K562 (cell line): ENCODE measurements around the gene PPIF. TPM values are rescaled to one million over a fixed set of nuclear protein-coding genes. Genes with fewer than 3 reads are reported as not detected.

Experiments
- ATAC-seq: fragments of 200-7000 bp; cut with Tn5 transposase; 3 replicates; pipeline ENCODE4 v1.9.1; 2020; ENCODE audit warnings: moderate library complexity
- BruUV-seq: library from RNA; stranded (reverse); fragments of 400-500 nt; replicated peaks from 2 replicates; lab custom pipeline; 2021; lab: Mats Ljungman, UMichigan
- CTCF ChIA-PET: fragments of 300-600 bp; formaldehyde crosslinking; extraction: SDS; loops from one replicate; lab custom pipeline; 2021; ENCODE audit warnings: low intra/inter-chr PET ratio; lab: Yijun Ruan, JAX
- POLR2A ChIA-PET: fragments of 300-600, 350-650 bp; sonication (Branson Sonifier 250); formaldehyde crosslinking; extraction: SDS; loops from one replicate; lab custom pipeline; 2021; ENCODE audit warnings: antibody characterized with exemption, inconsistent platforms; lab: Yijun Ruan, JAX
- DNase-seq, 4 experiments: peaks; one replicate each; pipeline versions ENCODE4 v3.0.0 to v3.0.0-alpha.2; 2011 to 2018; ENCODE audit warnings: low spot score in 3 of 4, mixed read lengths in 3 of 4; ENCODE audit errors: extremely low read depth in 1 of 4
- FAIRE-seq: peaks from 2 replicates; lab custom pipeline; 2011; peaks lifted over from hg19 to GRCh38; lab: Jason Lieb, UNC
- H2AFZ ChIP-seq: 2 replicates; pipeline ENCODE4 v1.6.0; 2011; ENCODE audit warnings: low read depth, low read length, control low read depth, inconsistent platforms
- H3K27ac ChIP-seq: fragments of 200-600 bp; 3 replicates; pipeline ENCODE4 v1.8.0; 2011; ENCODE audit warnings: low read depth, mild to moderate bottlenecking, control low read depth, inconsistent platforms, low read length, moderate library complexity, mixed read lengths; ENCODE audit errors: extremely low read depth
- H3K27me3 ChIP-seq, 2 experiments: fragments of 300-600 bp in 1 of 2; 2 replicates in 1 of 2; 3 replicates in 1 of 2; pipeline versions ENCODE4 v1.6.0 to v1.8.0; 2011; ENCODE audit warnings: inconsistent platforms in 2 of 2, low read length in 2 of 2, mild to moderate bottlenecking in 1 of 2, mixed read lengths in 1 of 2, moderate library complexity in 1 of 2; ENCODE audit not compliant: control insufficient read depth in 2 of 2, insufficient read depth in 2 of 2
- H3K36me3 ChIP-seq: fragments of 300-600 bp; 3 replicates; pipeline ENCODE4 v1.8.0; 2011; ENCODE audit warnings: mild to moderate bottlenecking, low read length, inconsistent platforms; ENCODE audit not compliant: control insufficient read depth, insufficient read depth
- H3K4me1 ChIP-seq, 2 experiments: fragments of 200-600 bp in 1 of 2; replicated peaks in 1 of 2; 2 replicates in 1 of 2; 3 replicates in 1 of 2; pipeline versions ENCODE4 v1.5.1 to v1.8.0; 2011; ENCODE audit warnings: inconsistent platforms in 2 of 2, low read length in 2 of 2, mild to moderate bottlenecking in 1 of 2, mixed read lengths in 1 of 2, moderate library complexity in 1 of 2; ENCODE audit not compliant: control insufficient read depth in 2 of 2, insufficient read depth in 2 of 2
- H3K4me2 ChIP-seq: 2 replicates; pipeline ENCODE4 v1.6.1; 2011; ENCODE audit warnings: low read length, control low read depth, inconsistent platforms, mixed read lengths; ENCODE audit not compliant: insufficient read depth
- H3K4me3 ChIP-seq: fragments of 200-600 bp; sonication (generic), shearing (Covaris generic); 2 replicates; pipeline ENCODE4 v1.5.1; 2016; ENCODE audit warnings: control low read depth, inconsistent platforms
- H3K79me2 ChIP-seq: fragments of 200-600 bp; 3 replicates; pipeline ENCODE4 v1.8.0; 2011; ENCODE audit warnings: low read length, inconsistent platforms; ENCODE audit not compliant: control insufficient read depth, insufficient read depth
- H3K9ac ChIP-seq, 2 experiments: 2 replicates each; pipeline versions ENCODE4 v1.6.0 to v1.6.1; 2011; ENCODE audit warnings: low read depth in 2 of 2, low read length in 2 of 2, control low read depth in 1 of 2, inconsistent platforms in 1 of 2, mild to moderate bottlenecking in 1 of 2, mixed read lengths in 1 of 2; ENCODE audit not compliant: insufficient read depth in 1 of 2
- H3K9me1 ChIP-seq: one replicate; pipeline ENCODE4 v1.6.0; 2011; ENCODE audit warnings: inconsistent platforms, mild to moderate bottlenecking, low read length, moderate library complexity; ENCODE audit not compliant: control insufficient read depth, insufficient read depth
- H3K9me3 ChIP-seq: replicated peaks from 2 replicates; pipeline ENCODE4 v1.5.1; 2011; ENCODE audit warnings: low read depth, low read length, inconsistent platforms; ENCODE audit not compliant: control insufficient read depth, insufficient read depth
- H4K20me1 ChIP-seq: replicated peaks from 2 replicates; pipeline ENCODE4 v1.6.1; 2011; ENCODE audit warnings: low read length, inconsistent platforms, mixed read lengths; ENCODE audit not compliant: control insufficient read depth, insufficient read depth
- DDX20 ChIP-seq: fragments of 450-650 bp; IDR thresholded peaks from 2 replicates; pipeline ENCODE4 v1.6.1; 2016; ENCODE audit warnings: missing genetic modification characterization, low read depth, mild to moderate bottlenecking, missing compliant biosample characterization, moderate library complexity
- KDM4B ChIP-seq, 2 experiments: fragments of 450-650 bp in 1 of 2; sonication (generic) in 1 of 2; IDR thresholded peaks; 2 replicates each; pipeline ENCODE4 v1.6.1; 2016 to 2017; ENCODE audit warnings: borderline replicate concordance in 2 of 2, antibody characterized with exemption in 1 of 2, low read depth in 1 of 2, mild to moderate bottlenecking in 1 of 2
- KHSRP ChIP-seq: fragments of 450-650 bp; IDR thresholded peaks from 2 replicates; pipeline ENCODE4 v1.6.1; 2017
- NCOA4 ChIP-seq: fragments of 450-650 bp; IDR thresholded peaks from 2 replicates; pipeline ENCODE4 v1.6.1; 2018; ENCODE audit warnings: mild to moderate bottlenecking; ENCODE audit not compliant: partially characterized antibody
- PRPF4 ChIP-seq: fragments of 200-400 bp; formaldehyde crosslinking; IDR thresholded peaks from one replicate; pipeline ENCODE4 v1.6.1; 2017; ENCODE audit warnings: low read length, low read depth, mild to moderate bottlenecking; ENCODE audit not compliant: insufficient read depth, poor library complexity, severe bottlenecking
- PTRF ChIP-seq: fragments of 450-650 bp; IDR thresholded peaks from 2 replicates; pipeline ENCODE4 v1.6.1; 2016; ENCODE audit warnings: mild to moderate bottlenecking, missing genetic modification characterization, missing compliant biosample characterization
- TEAD4 ChIP-seq, 2 experiments: sonication (generic) in 1 of 2; formaldehyde crosslinking in 1 of 2; IDR thresholded peaks; 2 replicates each; pipeline versions ENCODE4 v1.6.1 to v1.8.0; 2012 to 2022; ENCODE audit warnings: borderline replicate concordance in 1 of 2, inconsistent platforms in 1 of 2, low read length in 1 of 2, mild to moderate bottlenecking in 1 of 2, missing genetic modification reagents in 1 of 2
- WGBS: fragments of 100-300 bp; shearing (Covaris generic); methylation state at CpG from one replicate; pipeline ENCODE4 v1.1.6; 2016; ENCODE audit warnings: low coverage, mixed read lengths; ENCODE audit not compliant: insufficient coverage; ENCODE audit errors: missing lambda C conversion rate; 5-methylcytosine and 5-hydroxymethylcytosine counted together
- in situ Hi-C: fragments of 300-500 bp; cut with MboI; formaldehyde crosslinking; loops from 4 replicates; pipeline ENCODE4 v1.15.0; 2018; ENCODE audit warnings: inconsistent platforms, mixed read lengths
- intact Hi-C: fragments of 100-400 bp; cut with micrococcal nuclease; formaldehyde crosslinking; loops from 2 replicates; pipeline ENCODE4 v1.14.2; 2022
- polyA plus RNA-seq, 8 experiments: library from polyadenylated mRNA; depleted of rRNA in 4 of 8; stranded (reverse) in 5 of 8; unstranded in 3 of 8; fragments of >200 nt; fragmentation: Nextera tagmentation in 2 of 8; fragmentation: Illumina TruSeq in 1 of 8; extraction: Ambion mirVana in 2 of 8; extraction: Trizol in 1 of 8; gene quantifications; 2 replicates each; pipeline versions ENCODE4 v1.2.1 to v1.2.3, GENCODE V29; 2011 to 2014; ENCODE audit warnings: inconsistent platforms in 1 of 8, missing spikeins in 1 of 8
- total RNA-seq, 7 experiments: library from RNA; depleted of rRNA in 6 of 7; stranded (reverse); fragments of >200 nt in 6 of 7; fragmentation: Illumina TruSeq in 2 of 7; extraction: Trizol in 2 of 7; gene quantifications; 2 replicates each; pipeline versions ENCODE4 v1.2.1 to v1.2.3, GENCODE V29; 2011 to 2021; ENCODE audit warnings: low replicate concordance in 1 of 7
- TF ChIP-seq, protein P1 (sequence below): fragments of 250-450 bp; sonication (Bioruptor Pico); IDR thresholded peaks from 2 replicates; pipeline ENCODE4 v1.5.0; 2021; ENCODE audit warnings: mild to moderate bottlenecking, borderline replicate concordance
- TF ChIP-seq, protein P2 (sequence below): fragments of 450-650 bp; IDR thresholded peaks from 2 replicates; pipeline ENCODE4 v1.6.1; 2016; ENCODE audit warnings: missing biosample characterization, missing genetic modification characterization
- TF ChIP-seq, protein P3 (sequence below): fragments of 450-650 bp; conservative IDR thresholded peaks from 2 replicates; pipeline ENCODE4 v1.6.1; 2016; ENCODE audit warnings: missing genetic modification characterization, low read depth, mild to moderate bottlenecking, control low read depth, missing compliant biosample characterization
- TF ChIP-seq, protein P4 (sequence below), 3 experiments: fragments of 200-800 bp in 1 of 3; sonication (Bioruptor generic) in 1 of 3; sonication (generic) in 1 of 3; formaldehyde crosslinking in 1 of 3; IDR thresholded peaks; 2 replicates each; pipeline versions ENCODE4 v1.6.1 to v1.8.0; 2016 to 2022; ENCODE audit warnings: mild to moderate bottlenecking in 2 of 3, missing compliant biosample characterization in 2 of 3, missing genetic modification characterization in 2 of 3, missing genetic modification reagents in 1 of 3

The PPIF gene
- total and polyA plus RNA-seq, 9 of the 15 experiments (the other 6 are each of a cell fraction or from before 2014, with no cell fraction given): 40.9 to 287 (median 117) TPM

DNA sequence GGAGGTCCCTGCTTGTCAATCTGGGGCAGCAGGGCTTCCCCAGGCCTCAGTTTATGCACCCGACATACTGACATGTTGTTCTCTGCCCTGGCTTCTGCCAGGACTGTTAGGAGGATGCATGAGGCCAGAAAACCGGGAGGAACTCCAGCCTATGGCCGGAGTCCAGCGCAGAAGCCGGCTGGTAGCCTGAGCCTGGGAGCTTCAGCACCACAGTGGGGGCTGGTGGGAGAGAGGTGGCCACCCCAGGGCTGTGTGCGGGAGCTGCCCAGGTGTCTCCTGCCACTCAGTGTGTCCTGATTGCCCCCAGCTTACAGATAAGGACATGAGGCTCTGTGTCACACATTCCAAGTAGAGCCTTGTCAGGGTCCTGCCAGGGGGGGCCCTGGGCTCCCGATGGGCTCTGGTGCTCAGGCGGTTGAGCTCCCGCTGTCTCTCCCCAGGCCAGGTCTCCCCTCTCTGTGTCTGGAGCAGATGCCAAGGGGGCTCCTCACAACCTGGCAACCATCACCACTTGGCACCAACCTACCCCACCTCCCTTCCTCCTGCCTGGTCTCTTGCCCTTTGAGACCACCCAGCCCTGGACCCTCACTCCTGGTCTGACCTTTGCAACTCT is 32.3 kb downstream of the PPIF start:
- in situ Hi-C loops: no loop called here
- no peak for TF ChIP-seq PTRF (tag)
- no peak for TF ChIP-seq TEAD4 (IDR thresholded peaks at IDR 0.05; ENCODE audit: low read length)
- no peak for TF ChIP-seq TEAD4 (CRISPR knock-in tag; IDR thresholded peaks at IDR 0.05; ENCODE audit: borderline replicate concordance)
- TF ChIP-seq, protein P1, sequence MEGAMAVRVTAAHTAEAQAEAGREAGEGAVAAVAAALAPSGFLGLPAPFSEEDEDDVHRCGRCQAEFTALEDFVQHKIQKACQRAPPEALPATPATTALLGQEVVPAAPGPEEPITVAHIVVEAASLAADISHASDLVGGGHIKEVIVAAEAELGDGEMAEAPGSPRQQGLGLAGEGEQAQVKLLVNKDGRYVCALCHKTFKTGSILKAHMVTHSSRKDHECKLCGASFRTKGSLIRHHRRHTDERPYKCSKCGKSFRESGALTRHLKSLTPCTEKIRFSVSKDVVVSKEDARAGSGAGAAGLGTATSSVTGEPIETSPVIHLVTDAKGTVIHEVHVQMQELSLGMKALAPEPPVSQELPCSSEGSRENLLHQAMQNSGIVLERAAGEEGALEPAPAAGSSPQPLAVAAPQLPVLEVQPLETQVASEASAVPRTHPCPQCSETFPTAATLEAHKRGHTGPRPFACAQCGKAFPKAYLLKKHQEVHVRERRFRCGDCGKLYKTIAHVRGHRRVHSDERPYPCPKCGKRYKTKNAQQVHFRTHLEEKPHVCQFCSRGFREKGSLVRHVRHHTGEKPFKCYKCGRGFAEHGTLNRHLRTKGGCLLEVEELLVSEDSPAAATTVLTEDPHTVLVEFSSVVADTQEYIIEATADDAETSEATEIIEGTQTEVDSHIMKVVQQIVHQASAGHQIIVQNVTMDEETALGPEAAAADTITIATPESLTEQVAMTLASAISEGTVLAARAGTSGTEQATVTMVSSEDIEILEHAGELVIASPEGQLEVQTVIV (CRISPR knock-in tag): no peak
- no peak for TF ChIP-seq DDX20
- TF ChIP-seq KHSRP: no peak
- TF ChIP-seq KDM4B (IDR thresholded peaks at IDR 0.05; ENCODE audit: borderline replicate concordance in 2 of 2, low read depth in 1 of 2): no peak
- no peak for TF ChIP-seq PRPF4
- TF ChIP-seq, protein P2, sequence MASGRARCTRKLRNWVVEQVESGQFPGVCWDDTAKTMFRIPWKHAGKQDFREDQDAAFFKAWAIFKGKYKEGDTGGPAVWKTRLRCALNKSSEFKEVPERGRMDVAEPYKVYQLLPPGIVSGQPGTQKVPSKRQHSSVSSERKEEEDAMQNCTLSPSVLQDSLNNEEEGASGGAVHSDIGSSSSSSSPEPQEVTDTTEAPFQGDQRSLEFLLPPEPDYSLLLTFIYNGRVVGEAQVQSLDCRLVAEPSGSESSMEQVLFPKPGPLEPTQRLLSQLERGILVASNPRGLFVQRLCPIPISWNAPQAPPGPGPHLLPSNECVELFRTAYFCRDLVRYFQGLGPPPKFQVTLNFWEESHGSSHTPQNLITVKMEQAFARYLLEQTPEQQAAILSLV (tag): no peak
- TF ChIP-seq, protein P3, sequence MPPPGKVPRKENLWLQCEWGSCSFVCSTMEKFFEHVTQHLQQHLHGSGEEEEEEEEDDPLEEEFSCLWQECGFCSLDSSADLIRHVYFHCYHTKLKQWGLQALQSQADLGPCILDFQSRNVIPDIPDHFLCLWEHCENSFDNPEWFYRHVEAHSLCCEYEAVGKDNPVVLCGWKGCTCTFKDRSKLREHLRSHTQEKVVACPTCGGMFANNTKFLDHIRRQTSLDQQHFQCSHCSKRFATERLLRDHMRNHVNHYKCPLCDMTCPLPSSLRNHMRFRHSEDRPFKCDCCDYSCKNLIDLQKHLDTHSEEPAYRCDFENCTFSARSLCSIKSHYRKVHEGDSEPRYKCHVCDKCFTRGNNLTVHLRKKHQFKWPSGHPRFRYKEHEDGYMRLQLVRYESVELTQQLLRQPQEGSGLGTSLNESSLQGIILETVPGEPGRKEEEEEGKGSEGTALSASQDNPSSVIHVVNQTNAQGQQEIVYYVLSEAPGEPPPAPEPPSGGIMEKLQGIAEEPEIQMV (tag): no peak
- TF ChIP-seq, protein P4, sequence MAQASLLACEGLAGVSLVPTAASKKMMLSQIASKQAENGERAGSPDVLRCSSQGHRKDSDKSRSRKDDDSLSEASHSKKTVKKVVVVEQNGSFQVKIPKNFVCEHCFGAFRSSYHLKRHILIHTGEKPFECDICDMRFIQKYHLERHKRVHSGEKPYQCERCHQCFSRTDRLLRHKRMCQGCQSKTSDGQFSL (CRISPR knock-in tag; IDR thresholded peaks at IDR 0.05): no peak
- TF ChIP-seq, protein P4 (tag; IDR thresholded peaks at IDR 0.05): no peak
- no peak for TF ChIP-seq NCOA4

More for the DNA sequence above, 32.3 kb downstream of the PPIF start:
- Histone ChIP-seq H3K4me1 (peaks cover 11 to 31% of the 10 kb centered on the region in 2 experiments; a peak in 4 of 5 replicates), H3K4me2 (no peak overlapping the region), H4K20me1 (no peaks in the 10 kb centered on the region), H2AFZ (no peak overlapping the region), H3K9me3 (no peaks in the 10 kb centered on the region; the same call in 1 of the 2 replicates), H3K9me1 (no peaks in the 10 kb centered on the region), H3K9ac (peak overlapping the region in 1 of 2 experiments; percentile 47; a peak in 2 of 4 replicates), H3K79me2 (no peaks in the 10 kb centered on the region), H3K36me3 (no peaks in the 10 kb centered on the region), H3K4me3 (no peak overlapping the region), H3K27ac (no peak overlapping the region), H3K27me3 (peaks cover 0 to 20% of the 10 kb centered on the region in 2 experiments; a peak in 3 of 5 replicates)
- DNase-seq (peak in 1 of 4 experiments; percentile 9), FAIRE-seq (no peak), ATAC-seq (no peak)
- ChIA-PET POLR2A (interaction anchor here (1.2 kb wide), 1 partner anchor 108 kb away, joined by 3 read pairs; no protein-coding TSS in a partner anchor), CTCF (interaction anchor here (1.0 kb wide), 1 partner anchor 88 kb away, joined by 3 read pairs; no protein-coding TSS in a partner anchor)
- WGBS: 21% methylated on average over 9 of the region's 9 CpGs
- intact Hi-C loops: no loop called here
- BruUV-seq: no TSS peak
